Measurements from ENCODE around the gene RNF150. TPM values are rescaled to one million over a fixed set of nuclear protein-coding genes. Genes with fewer than 3 reads are reported as not detected.

Gene RNF150
- total RNA-seq, 1 experiment from 2014 or later: 4.4 TPM

DNA sequence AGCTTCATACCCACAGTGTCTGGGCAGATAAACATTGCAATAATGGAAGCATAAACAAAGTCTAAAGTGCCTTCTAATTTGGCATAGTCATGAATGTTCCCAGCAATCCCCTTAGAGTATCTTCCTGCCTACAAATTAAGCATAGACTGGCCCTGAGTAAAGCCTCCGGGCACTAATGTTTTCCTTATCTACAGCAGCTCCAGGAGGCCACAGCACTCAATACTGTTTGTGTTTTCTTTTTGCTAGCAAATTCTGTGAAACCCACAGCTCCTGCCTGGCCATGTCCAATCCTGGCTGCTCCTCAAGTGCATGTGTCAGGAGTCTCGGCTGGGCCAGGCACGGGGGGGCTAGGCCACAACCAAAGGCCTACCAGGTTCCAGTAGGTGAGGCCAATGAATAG, 274.4 kb downstream of the RNF150 start:
- H3K4me3 Mint-ChIP-seq: no peak overlapping the region
- peaks cover 6 to 9% of the 10 kb centered on the region in 2 experiments for H3K4me1 Mint-ChIP-seq
- H3K23ac ChIP-seq (ENCODE audit: insufficient read length, low read depth, low read length): no peak overlapping the region
- no peaks in the 10 kb centered on the region for H3K23me2 ChIP-seq (ENCODE audit: insufficient read length, low read depth, low read length, poor library complexity, severe bottlenecking)
- no peaks in the 10 kb centered on the region; the same call in 1 of the 2 replicates for H3K27me3 Mint-ChIP-seq (ENCODE audit: low read depth)
- H3K4me1 ChIP-seq (ENCODE audit: insufficient read depth, low read length): peaks cover 3% of the 10 kb centered on the region; the same call in 1 of the 2 replicates
- peak overlapping the region; percentile 26 for H2BK20ac ChIP-seq (ENCODE audit: low read depth, low read length, poor library complexity, severe bottlenecking)
- no peak overlapping the region for H4K91ac ChIP-seq (ENCODE audit: insufficient read length, low read depth, low read length)
- H3K79me2 ChIP-seq (ENCODE audit: insufficient read depth, low read length): no peaks in the 10 kb centered on the region
- no peak overlapping the region for H3K4ac ChIP-seq (ENCODE audit: low read depth, low read length)
- no peaks in the 10 kb centered on the region for H3K27me3 ChIP-seq (ENCODE audit: insufficient read depth, low read length)
- H2BK12ac ChIP-seq (ENCODE audit: insufficient read length, low read depth, low read length): no peak overlapping the region
- H2BK120ac ChIP-seq (ENCODE audit: low read depth, low read length, poor library complexity, severe bottlenecking): no peak overlapping the region
- H3T11ph ChIP-seq (ENCODE audit: low read length): no peak overlapping the region
- WGBS (ENCODE audit: extremely low coverage, insufficient read length, low lambda C conversion rate): no CpG with 5 or more reads among the region's 3 CpGs
- H2AFZ ChIP-seq (ENCODE audit: low read length): no peak overlapping the region
- H3K4me2 ChIP-seq (ENCODE audit: insufficient read depth, insufficient read length, low read length): no peak overlapping the region
- H2AK5ac ChIP-seq (ENCODE audit: insufficient read length, low read length): no peak overlapping the region
- TF ChIP-seq, protein P1, sequence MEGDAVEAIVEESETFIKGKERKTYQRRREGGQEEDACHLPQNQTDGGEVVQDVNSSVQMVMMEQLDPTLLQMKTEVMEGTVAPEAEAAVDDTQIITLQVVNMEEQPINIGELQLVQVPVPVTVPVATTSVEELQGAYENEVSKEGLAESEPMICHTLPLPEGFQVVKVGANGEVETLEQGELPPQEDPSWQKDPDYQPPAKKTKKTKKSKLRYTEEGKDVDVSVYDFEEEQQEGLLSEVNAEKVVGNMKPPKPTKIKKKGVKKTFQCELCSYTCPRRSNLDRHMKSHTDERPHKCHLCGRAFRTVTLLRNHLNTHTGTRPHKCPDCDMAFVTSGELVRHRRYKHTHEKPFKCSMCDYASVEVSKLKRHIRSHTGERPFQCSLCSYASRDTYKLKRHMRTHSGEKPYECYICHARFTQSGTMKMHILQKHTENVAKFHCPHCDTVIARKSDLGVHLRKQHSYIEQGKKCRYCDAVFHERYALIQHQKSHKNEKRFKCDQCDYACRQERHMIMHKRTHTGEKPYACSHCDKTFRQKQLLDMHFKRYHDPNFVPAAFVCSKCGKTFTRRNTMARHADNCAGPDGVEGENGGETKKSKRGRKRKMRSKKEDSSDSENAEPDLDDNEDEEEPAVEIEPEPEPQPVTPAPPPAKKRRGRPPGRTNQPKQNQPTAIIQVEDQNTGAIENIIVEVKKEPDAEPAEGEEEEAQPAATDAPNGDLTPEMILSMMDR (conservative IDR thresholded peaks at IDR 0.05): no peak
- H3K9me3 Mint-ChIP-seq: no peaks in the 10 kb centered on the region
- H3K14ac ChIP-seq (ENCODE audit: insufficient read depth, low read length): no peak overlapping the region
- H3K27ac Mint-ChIP-seq: no peak overlapping the region
- H4K20me1 ChIP-seq (ENCODE audit: control insufficient read depth, insufficient read depth, insufficient read length): no peaks in the 10 kb centered on the region
- no peak overlapping the region for H2BK15ac ChIP-seq (ENCODE audit: low read depth, low read length)
- no peak overlapping the region for H4K5ac ChIP-seq (ENCODE audit: insufficient read length, low read depth, low read length)
- H2BK5ac ChIP-seq (ENCODE audit: insufficient read length, low read length): no peak overlapping the region
- no peaks in the 10 kb centered on the region for H3K36me3 Mint-ChIP-seq (ENCODE audit: insufficient read depth in 1 of 3, low read depth in 3 of 3)
- no peak for DNase-seq
- no peak overlapping the region for H4K8ac ChIP-seq (replicated peaks; ENCODE audit: insufficient read length, low read depth, low read length)
- H3K56ac ChIP-seq (ENCODE audit: insufficient read length, low read depth, low read length): no peak overlapping the region
- no peak overlapping the region for H3K18ac ChIP-seq (ENCODE audit: insufficient read length, low read depth, low read length)
- H3K9ac ChIP-seq (ENCODE audit: extremely low read depth, insufficient read length, low read length): no peak overlapping the region
- no peaks in the 10 kb centered on the region for H3K9me3 ChIP-seq (ENCODE audit: control insufficient read depth, low read depth, low read length)
- H3K27ac ChIP-seq (ENCODE audit: insufficient read length, low read depth, low read length): no peak overlapping the region
- no peaks in the 10 kb centered on the region for H3K79me1 ChIP-seq (ENCODE audit: insufficient read depth, low read depth, low read length, poor library complexity, severe bottlenecking)
